HepG2 (cell line): ENCODE data around the gene PPP4R4. TPM values are rescaled to one million over a fixed set of nuclear protein-coding genes. Genes with fewer than 3 reads are reported as not detected.

Experiments
- ARID5B ChIP-seq: IDR thresholded peaks from 2 replicates; pipeline ENCODE4 v1.4.0; 2020; ENCODE audit warnings: mild to moderate bottlenecking, missing genetic modification reagents
- ATF1 ChIP-seq: IDR thresholded peaks from 2 replicates; pipeline ENCODE4 v1.6.1; 2016; ENCODE audit warnings: mild to moderate bottlenecking, control low read depth
- CENPBD1 ChIP-seq: sonication (generic); formaldehyde crosslinking; IDR thresholded peaks from 2 replicates; pipeline ENCODE4 v1.8.0; 2022; ENCODE audit warnings: missing genetic modification reagents, low read depth, mild to moderate bottlenecking, borderline replicate concordance
- ELF1 ChIP-seq: sonication (generic); formaldehyde crosslinking; IDR thresholded peaks from 2 replicates; pipeline ENCODE4 v1.4.0; 2020; ENCODE audit warnings: missing genetic modification reagents
- ERF ChIP-seq: IDR thresholded peaks from 2 replicates; pipeline ENCODE4 v1.6.1; 2018; ENCODE audit warnings: missing biosample characterization, missing genetic modification reagents
- GLI4 ChIP-seq: sonication (generic); formaldehyde crosslinking; IDR thresholded peaks from 2 replicates; pipeline ENCODE4 v1.5.1; 2020; ENCODE audit warnings: missing genetic modification reagents, mild to moderate bottlenecking, moderate library complexity, borderline replicate concordance
- HOXA9 ChIP-seq: sonication (generic); formaldehyde crosslinking; IDR thresholded peaks from 2 replicates; pipeline ENCODE4 v1.8.1; 2022; ENCODE audit warnings: missing genetic modification reagents, mild to moderate bottlenecking, moderate library complexity, borderline replicate concordance
- RCOR2 ChIP-seq: IDR thresholded peaks from 2 replicates; pipeline ENCODE4 v1.6.1; 2016; ENCODE audit warnings: missing biosample characterization, missing genetic modification reagents
- SKI ChIP-seq: fragments of 450-650 bp; IDR thresholded peaks from one replicate; pipeline ENCODE4 v1.6.1; 2018; ENCODE audit warnings: mild to moderate bottlenecking; ENCODE audit not compliant: partially characterized antibody
- STAT6 ChIP-seq: sonication (generic); formaldehyde crosslinking; IDR thresholded peaks from 2 replicates; pipeline ENCODE4 v1.4.0; 2020; ENCODE audit warnings: missing genetic modification reagents, mild to moderate bottlenecking, borderline replicate concordance
- TFDP2 ChIP-seq: sonication (generic); formaldehyde crosslinking; IDR thresholded peaks from 2 replicates; pipeline ENCODE4 v1.4.0; 2020; ENCODE audit warnings: missing genetic modification reagents
- ZMAT5 ChIP-seq: sonication (generic); formaldehyde crosslinking; IDR thresholded peaks from 2 replicates; pipeline ENCODE4 v1.5.0; 2020; ENCODE audit warnings: mild to moderate bottlenecking, low read depth, missing genetic modification reagents, borderline replicate concordance
- ZNF430 ChIP-seq: sonication (generic); formaldehyde crosslinking; IDR thresholded peaks from 2 replicates; pipeline ENCODE4 v1.9.0; 2021; ENCODE audit warnings: mild to moderate bottlenecking, missing genetic modification reagents
- ZNF451 ChIP-seq: sonication (generic); formaldehyde crosslinking; IDR thresholded peaks from 2 replicates; pipeline ENCODE4 v1.5.0; 2020; ENCODE audit warnings: mild to moderate bottlenecking, missing genetic modification reagents
- ZNF597 ChIP-seq: sonication (generic); formaldehyde crosslinking; IDR thresholded peaks from 2 replicates; pipeline ENCODE4 v1.5.0; 2020; ENCODE audit warnings: missing genetic modification reagents
- ZNF720 ChIP-seq: sonication (generic); formaldehyde crosslinking; IDR thresholded peaks from 2 replicates; pipeline ENCODE4 v1.4.0; 2020; ENCODE audit warnings: missing genetic modification reagents
- ZNF883 ChIP-seq: sonication (generic); formaldehyde crosslinking; IDR thresholded peaks from 2 replicates; pipeline ENCODE4 v1.5.1; 2020; ENCODE audit warnings: mild to moderate bottlenecking, missing genetic modification reagents; ENCODE audit errors: not compliant biosample characterization
- ZSCAN25 ChIP-seq: sonication (generic); formaldehyde crosslinking; IDR thresholded peaks from 2 replicates; pipeline ENCODE4 v1.8.0; 2022; ENCODE audit warnings: mild to moderate bottlenecking, missing genetic modification reagents
- polyA plus RNA-seq, 8 experiments: library from polyadenylated mRNA; depleted of rRNA in 3 of 8; stranded (reverse) in 7 of 8; unstranded in 1 of 8; fragments of >200 nt; fragmentation: Illumina TruSeq in 4 of 8; extraction: Trizol in 4 of 8; gene quantifications; 2 replicates each; pipeline versions ENCODE4 v1.2.1 to v1.2.3, GENCODE V29; 2011 to 2016; ENCODE audit warnings: low read depth in 4 of 8, missing spikeins in 1 of 8, mixed read lengths in 1 of 8; ENCODE audit not compliant: insufficient read depth in 1 of 8
- total RNA-seq, 5 experiments: library from RNA; depleted of rRNA; stranded (reverse); fragments of >200 nt; fragmentation: Illumina TruSeq; extraction: Trizol; gene quantifications; 2 replicates each; pipeline ENCODE4 v1.2.3, GENCODE V29; 2016; ENCODE audit warnings: low read depth in 1 of 5

PPP4R4 gene
- total and polyA plus RNA-seq, 2 of the 13 experiments (the other 11 are each of a cell fraction or from before 2014, with no cell fraction given) = 9.5 to 19.8 TPM

DNA sequence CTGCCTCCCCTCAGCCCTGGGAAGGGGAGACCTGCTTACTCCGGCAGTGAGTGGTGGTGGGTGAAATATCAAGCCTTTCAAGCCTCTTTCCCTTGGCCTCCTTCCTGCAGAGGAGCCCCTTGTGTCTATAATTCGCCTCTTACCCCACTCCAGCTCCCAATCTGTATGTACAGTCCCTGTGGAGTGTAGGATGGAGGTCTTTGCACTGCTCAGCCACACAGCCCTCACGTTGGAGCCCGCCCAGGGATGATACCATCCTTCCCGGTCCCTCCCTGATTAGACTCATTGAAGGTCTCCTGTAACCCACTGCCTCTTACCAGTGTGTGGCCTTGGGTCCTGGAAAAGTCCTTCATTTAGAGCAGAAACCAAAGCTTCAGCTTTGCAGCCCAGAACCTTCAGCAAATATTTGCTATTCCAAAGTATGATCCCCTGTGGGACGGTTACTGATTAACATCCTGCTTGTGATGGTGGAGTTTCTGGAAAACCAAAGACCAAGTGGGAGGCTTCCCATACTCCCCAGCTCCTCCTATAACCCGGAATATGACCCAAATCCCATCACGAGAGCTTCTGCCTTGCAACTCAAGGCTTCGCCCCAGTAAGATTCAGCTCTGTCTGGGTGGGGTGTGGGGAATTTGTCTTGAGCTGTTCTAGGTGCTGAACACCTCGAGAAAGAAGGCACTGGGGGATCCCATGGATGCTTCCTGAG is 118.9 kb downstream of the PPP4R4 start, which contains the start of gene SERPINA10 (continued):
- 0 out of 2 replicates have a peak, but pooled peaks have one; percentile 63 for TF ChIP-seq ZNF451 (CRISPR knock-in tag)
- TF ChIP-seq ARID5B (CRISPR knock-in tag) = peak; percentile 91
- TF ChIP-seq ELF1 (CRISPR knock-in tag) = peak; percentile 61; the same call in 1 of the 2 replicates
- TF ChIP-seq SKI = no peak
- TF ChIP-seq TFDP2 (CRISPR knock-in tag) = no peak
- TF ChIP-seq ZSCAN25 (CRISPR knock-in tag) = peak; percentile 38; the same call in 1 of the 2 replicates
- TF ChIP-seq ZNF430 (CRISPR knock-in tag) = peak; percentile 86; the same call in 1 of the 2 replicates
- TF ChIP-seq ZNF883 = no peak
- TF ChIP-seq CENPBD1 = no peak
- peak; percentile 82 for TF ChIP-seq RCOR2
- TF ChIP-seq ZNF720 (CRISPR knock-in tag) = no peak
- TF ChIP-seq HOXA9 = no peak
- TF ChIP-seq ZNF597 = no peak
- TF ChIP-seq ZMAT5 (CRISPR knock-in tag) = no peak
- TF ChIP-seq ATF1 (CRISPR knock-in tag) = no peak
- no peak for TF ChIP-seq GLI4 (CRISPR knock-in tag)
- peak; percentile 96; the same call in 1 of the 2 replicates for TF ChIP-seq STAT6 (CRISPR knock-in tag)
- peak; percentile 70; the same call in 1 of the 2 replicates for TF ChIP-seq ERF (CRISPR knock-in tag)
